HG02763 (cell line): ENCODE data around the gene PHOX2A.

ENCODE experiments used
- ATAC-seq: cut with Tn5 transposase; IDR thresholded peaks from one replicate; pipeline ENCODE4 v1.9.1; 2021; ENCODE audit warnings: mild to moderate bottlenecking, moderate library complexity; ENCODE audit not compliant: unreplicated experiment

The PHOX2A gene

DNA sequence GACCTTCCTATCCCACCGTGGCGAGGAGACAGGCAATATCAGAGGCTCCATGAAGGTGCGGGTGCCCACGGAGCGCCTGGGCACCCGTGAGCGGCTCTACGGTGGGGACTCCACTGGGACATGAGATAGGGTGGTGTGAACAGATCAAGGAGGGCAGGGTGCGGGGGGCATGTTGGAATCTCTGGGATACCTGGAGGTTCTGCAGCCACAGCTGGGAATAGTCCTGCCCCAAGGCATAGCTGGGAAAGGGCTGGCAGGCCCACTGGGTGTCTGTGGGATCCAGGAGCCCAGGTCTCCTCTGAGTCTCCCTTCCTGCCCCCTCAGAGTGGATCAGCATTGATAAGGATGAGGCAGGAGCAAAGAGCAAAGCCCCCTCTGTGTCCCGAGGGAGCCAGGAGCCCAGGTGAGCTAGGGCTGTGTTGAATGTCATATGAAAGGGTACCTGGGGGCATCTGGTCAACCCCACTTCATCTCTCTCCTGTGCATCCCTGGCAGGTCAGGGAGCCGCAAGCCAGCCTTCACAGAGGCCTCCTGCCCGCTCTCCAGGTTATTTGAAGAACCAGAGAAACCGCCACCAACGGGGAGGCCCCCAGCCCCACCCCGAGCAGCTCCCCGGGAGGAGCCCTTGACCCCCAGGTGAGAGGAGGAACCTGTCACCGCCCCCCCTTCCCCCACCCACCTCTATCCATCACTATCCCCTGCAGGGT lies 8.5 kb downstream of the PHOX2A start:
- no peak for ATAC-seq

DNA sequence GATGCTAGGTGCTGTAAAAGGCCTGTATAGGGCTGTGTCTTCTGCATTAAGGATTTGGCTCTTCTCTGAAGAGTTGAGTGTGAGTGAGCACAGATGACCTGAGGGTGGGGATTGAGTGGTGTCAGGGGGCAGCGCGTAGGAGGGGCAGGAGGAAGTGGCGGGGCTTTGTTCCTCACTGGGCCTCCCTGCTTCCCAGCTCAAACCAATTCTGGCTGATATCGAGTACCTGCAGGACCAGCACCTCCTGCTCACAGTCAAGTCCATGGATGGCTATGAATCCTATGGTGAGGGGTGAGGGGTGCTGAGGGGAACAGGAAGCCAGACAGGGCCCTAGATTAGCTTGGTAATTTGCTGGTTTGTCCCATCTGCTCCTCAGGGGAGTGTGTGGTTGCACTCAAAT lies 9.1 kb downstream of the PHOX2A start:
- no peak for ATAC-seq

DNA sequence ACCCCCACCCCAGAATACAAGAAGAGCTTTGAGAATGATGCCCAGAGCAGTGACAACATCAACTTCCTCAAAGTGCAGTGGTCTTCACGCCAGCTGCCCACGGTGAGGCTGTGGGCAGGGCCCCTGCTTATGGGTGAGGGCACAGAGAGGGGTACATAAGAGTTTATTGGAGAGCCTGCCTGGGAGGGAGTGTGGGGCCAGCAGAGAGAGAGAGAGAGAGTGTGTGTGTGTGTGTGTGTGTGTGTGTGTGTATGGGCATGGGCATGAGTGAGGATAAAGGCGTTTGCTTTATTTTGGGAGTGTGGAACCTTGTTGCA lies 9.5 kb downstream of the PHOX2A start:
- ATAC-seq, result no peak

DNA sequence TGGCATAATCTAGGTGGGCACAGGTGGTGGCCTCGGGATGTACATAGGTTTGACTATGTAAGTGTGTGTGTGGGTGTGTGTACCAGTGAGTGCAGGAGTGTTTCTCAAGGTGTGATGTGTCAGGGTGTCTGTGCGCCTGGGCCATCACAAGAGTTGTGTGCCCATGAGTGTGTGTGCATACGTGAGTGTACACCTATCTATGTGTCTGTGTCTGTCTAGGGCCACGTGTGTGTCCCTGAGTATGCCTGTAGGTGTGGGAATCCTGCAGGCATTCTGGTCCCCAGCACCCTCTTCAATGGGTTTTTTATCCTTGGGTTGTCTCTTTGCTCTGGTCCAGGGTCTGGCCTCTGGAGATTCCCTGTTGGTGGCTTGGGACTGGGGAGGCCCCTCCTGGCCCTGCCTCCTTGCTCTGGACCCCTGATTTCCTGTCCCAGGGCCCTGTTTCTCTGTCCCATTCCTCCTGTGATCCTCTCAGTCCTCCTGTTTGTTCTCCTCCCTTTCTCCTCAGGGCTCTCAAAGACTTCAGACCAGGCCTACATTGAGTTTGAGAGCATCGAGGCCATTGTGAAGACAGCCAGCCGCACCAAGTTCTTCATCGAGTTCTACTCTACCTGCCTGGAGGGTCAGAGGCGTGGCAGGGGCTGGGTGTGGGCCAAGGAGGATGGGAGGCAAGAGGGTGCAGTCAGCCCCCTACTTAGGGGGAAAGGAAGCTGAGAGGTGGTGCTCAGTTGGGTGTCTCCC lies 10.0 kb downstream of the PHOX2A start:
- ATAC-seq, result no peak

DNA sequence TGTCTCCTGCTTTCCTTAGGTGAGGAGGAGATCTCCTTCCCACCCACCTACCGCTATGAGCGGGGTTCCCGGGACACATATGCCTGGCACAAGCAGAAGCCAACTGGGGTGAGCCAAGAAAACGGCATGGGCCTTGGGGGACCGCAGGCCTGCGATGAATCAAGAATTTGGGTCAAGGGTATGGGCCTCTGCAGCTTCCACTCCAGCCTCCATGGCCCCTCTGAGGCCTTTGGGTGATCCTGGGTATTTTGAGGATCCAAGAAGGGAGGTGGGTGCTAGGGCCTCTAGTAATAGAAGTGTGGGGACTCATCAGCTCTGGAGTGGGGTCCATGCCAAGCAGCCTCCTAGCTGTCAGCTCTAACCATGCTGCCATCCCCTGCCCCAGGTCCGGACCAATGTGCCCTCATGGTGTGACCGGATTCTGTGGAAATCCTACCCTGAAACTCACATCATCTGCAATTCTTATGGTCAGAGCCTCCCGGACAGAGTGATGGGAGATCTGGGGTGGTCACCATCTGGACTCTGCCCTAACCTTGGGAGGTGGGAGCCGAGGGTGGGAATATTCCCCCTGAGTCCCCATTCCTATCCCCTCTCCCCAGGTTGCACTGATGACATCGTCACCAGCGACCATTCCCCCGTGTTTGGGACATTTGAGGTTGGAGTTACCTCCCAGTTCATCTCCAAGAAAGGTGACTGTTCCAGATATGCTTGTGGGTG lies 10.8 kb downstream of the PHOX2A start:
- ATAC-seq, result no peak

DNA sequence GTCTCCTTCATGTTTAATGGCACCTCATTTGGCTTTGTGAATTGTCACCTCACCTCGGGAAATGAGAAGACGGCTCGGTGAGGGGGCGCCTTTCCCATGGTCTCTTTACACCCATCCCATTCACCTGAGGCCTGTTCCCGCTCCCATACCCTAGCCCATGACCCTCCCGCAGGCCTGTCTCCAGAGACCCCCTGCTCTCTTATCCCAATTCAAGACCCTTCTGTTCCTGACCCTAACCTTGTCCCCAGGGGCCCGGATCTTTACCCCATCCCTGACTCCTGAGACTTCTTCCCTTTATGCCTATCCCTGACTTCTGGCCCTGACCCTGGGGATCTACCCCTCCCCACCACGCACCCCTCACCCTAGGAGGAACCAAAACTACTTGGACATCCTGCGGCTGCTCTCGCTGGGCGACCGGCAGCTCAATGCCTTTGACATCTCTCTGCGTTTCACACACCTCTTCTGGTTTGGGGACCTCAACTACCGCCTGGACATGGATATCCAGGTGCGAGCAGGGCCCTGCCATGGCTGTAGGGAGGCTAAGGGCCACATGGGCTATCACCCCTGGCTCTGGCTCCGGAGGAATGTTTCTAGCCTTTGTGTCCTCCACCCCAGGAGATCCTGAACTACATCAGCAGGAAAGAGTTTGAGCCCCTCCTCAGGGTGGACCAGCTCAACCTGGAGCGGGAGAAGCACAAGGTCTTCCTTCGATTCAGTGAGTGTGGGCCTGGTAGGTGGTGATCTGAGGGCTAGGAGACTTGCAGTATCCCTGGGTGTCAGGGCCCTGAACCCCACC lies 11.5 kb downstream of the PHOX2A start:
- no peak for ATAC-seq

DNA sequence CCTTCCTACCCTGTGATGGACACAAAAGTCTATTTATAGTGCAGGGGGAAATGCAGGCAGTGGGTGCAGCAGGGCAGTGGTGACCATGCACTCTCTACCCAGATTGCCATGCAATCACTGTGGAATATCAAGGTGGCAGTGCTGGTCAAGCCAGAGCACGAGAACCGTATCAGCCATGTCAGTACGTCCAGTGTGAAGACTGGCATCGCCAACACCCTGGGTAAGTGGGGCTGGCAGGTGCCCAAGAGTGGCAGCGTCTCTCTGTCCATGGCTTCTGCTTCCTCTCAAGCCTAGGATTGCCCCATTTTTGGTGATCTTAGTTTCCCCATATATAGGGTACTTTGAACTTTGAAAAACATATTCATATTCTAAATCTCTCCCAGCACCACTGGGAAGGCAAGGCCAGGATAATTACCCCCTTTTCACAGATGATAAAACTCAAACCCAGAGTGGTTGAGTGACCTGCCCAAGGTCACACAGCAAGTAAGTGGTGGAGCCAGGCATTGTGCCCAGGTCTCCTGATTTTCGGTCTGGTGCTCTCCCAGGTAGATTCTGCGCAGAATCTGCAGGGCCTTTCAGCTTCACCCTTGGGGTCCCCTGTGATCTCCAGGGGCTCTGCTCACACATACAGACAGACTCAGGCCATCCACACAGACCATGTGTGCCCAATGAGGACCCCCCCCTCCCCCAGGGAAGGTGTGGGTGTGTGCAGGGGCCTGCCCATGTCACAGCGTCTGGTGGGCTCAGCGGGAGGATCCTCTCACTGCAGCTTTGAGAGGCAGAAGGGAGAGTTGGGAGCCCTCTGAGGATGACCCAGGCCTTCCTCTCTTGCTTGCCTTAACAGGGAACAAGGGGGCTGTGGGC lies 12.3 kb downstream of the PHOX2A start:
- no peak for ATAC-seq

DNA sequence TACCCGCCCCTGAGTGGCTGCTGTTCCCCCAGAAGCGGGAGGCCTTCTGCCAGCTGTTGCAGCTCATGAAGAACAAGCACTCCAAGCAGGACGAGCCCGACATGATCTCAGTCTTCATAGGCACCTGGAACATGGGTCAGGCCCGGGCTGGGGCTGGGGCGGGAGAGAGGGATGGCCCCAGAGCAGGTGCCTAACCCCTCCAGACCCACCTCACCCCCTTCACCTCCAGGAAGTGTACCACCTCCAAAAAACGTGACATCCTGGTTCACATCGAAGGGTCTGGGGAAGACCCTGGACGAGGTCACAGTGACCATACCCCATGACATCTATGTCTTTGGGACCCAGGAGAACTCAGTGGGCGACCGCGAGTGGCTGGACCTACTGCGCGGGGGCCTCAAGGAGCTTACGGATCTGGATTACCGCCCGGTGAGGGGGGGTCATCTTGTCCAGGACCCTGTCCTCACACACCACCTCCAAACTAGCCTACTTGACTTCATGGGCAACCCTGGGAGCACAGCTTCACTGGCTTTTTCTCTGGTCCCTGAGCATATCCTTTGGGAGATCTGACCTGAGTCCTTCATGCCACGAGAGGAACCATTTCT lies 13.1 kb downstream of the PHOX2A start:
- no peak for ATAC-seq

DNA sequence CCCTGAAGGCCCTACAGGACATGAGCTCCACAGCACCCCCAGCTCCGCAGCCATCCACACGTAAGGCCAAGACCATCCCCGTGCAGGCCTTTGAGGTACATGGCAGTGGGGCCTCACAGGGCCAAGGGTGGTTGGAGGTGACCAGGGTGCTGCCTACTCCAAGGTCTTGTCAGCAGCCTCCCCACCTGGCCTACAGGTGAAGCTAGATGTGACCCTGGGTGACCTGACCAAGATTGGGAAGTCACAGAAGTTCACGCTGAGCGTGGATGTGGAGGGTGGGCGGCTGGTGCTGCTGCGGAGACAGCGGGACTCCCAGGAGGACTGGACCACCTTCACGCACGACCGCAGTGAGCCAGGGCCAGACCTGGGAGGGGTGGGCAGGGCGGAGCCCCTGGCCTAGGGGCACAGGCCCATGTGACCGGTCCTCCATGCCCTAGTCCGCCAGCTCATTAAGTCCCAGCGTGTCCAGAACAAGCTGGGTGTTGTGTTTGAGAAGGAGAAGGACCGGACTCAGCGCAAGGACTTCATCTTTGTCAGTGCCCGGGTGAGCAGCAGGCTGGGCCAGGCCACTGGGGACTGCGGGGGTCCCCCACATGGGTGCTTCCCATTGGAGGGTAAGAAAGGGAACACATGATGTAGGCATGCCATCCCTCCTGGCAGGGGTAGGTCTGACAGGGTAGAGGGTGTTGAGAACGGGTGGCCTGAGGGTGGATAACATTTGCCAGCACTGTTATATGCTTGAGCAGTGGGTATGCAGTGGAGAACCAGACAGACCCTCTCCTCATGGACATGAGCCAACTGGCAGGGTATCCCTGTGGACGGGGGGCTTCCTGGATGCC lies 13.8 kb downstream of the PHOX2A start:
- ATAC-seq, result no peak

DNA sequence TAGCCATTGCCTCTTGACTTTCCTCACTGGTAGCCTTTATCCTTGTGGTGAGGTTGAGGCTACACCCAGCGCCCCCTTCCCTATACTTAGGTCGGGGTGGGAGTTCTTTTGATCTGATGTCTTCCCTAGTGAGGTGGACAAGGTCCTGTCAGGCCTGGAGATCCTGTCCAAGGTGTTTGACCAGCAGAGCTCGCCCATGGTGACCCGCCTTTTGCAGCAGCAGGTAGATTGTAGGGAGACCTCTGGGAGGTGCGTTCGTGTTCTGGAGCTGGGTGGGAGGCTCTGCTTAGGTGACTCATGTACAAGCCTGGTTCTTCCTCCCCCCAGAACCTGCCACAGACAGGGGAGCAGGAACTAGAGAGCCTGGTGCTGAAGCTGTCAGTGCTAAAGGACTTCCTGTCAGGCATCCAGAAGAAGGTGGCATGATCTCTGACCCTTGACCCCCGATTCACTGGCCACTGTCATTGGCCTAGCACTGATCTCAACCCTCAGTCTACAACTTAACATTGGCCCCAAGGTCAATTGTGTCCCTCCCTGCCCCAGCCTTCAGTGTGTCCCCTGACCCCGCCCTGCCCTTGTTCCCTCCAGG lies 14.5 kb downstream of the PHOX2A start:
- no peak for ATAC-seq

DNA sequence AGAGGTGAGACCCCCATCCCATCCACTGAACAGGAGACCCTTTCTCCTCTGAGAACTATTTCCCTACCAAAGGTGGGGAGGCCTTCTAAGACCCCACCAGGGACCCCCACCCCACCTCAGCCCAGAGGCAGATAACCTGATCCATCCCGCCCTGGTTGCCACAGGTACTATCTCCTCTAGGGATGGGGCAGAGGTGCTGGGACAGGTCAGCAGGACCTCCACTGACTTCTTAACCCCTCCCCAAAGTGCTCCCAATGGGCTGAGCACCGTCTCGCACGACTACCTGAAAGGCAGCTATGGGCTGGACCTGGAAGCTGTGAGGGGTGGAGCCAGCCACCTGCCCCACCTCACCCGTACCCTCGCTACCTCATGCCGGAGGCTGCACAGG lies 15.1 kb downstream of the PHOX2A start:
- ATAC-seq, result no peak

DNA sequence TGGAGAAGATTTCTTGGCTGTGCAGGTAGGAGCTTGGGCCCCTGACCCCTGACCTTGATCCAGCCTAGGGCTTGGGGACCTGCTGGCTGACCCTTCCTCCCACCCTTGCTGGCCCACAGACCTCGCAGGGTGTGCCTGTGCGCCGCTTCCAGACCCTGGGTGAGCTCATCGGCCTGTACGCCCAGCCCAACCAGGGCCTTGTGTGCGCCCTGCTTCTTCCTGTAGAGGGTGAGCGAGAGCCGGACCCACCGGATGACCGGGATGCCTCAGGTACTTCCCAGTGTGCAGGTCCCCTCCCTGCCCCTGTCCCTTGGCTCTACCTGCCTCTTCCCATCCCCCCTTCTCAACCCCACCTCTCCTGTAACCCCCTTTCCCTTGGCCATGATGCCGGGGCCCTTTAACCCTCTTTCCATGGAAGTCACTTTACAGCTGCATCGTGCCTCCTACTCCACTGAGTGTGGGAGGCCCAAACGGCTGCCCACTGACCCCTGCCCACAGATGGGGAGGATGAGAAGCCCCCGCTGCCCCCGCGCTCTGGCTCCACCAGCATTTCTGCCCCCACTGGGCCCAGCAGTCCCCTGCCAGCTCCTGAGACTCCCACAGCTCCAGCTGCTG lies 15.6 kb downstream of the PHOX2A start:
- no peak for ATAC-seq

DNA sequence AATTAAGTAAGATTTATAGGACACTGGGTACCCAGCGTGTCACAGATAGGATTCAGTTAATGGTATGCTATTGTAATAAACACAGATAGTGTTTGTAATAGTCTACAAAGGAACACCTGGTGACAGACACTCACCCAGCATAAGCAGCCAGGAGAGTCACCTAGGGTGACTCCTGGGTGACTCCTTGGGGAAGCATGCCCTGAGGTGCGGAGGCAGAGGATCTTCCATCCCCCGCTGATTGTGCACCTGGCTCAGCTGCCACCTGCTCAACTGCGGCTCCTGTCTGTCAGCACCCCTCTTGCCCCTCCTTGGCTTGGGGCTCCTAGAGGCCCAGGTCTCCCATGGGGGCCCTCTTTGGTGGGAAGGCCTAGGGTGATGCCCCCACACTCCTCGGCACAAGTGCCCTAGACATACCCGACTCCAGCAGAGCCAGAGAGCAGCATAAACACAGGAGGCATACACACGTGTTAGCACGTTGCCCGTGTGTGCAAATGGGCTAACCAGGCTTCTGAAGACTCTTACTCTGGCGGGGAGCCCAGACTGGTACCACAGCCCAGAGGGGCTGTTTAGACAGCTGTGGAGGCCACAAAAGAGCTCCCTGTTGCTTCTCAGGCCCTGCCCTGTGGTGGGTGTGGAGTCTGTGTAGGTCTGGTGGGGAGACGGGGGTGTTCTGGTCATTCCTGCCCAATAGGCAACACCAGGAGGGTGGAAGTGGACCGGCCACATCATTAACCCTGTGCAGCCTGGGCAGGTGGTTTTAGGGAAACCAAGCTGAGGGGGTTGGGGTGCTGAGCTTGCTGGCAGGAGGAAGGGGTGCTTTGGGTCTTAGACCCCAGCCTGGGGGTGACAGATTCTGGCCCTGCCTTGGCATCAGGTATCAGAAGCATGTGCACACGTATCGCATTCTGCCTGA lies 16.4 kb downstream of the PHOX2A start:
- no peak for ATAC-seq

DNA sequence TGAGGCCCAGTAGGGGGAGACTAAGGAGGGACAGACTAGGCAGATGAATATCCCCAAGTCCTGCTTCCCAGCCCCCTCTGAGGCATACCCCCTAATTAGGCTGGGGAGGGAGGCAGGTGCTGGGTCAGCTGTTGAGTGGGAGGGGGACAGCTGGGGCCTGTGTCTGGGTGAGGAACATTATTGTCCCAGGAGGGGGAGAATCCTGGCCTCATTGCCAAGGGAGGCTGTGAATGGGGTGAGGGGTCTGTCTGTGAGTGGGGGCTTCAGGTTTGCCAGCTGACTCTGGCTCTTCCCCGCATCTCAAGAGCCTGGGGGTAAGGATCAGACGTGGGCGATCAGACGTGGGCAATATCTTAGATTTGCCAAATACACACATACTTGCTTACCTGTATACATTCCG lies 17.3 kb downstream of the PHOX2A start:
- ATAC-seq, result no peak

DNA sequence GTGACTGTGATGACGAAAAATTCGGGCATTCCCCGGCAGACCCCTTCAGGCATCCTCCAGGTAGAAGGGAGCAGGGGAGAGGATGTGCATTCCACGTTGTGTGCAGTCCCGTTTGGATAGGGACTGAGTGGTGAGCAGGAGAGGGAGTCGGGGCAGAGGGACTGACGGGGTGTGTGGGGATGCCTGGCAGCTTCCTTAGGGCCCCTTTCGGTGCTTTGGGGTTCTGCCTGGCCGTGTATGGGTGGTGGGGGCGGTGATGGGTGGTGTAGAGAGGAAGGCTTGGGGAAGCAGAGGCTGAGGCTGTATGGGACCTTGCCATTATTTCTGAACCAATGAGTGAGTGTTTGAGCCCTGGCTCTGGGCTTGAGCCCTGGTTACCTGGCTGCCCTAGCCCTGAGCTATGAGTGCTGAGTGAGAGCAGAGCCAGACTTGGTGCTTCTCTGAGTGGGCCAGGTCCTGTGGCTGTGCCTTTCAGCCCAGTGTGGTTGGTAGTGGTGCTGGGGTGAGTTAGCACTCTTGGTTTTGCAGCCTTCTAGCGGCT lies 18.5 kb downstream of the PHOX2A start:
- no peak for ATAC-seq

DNA sequence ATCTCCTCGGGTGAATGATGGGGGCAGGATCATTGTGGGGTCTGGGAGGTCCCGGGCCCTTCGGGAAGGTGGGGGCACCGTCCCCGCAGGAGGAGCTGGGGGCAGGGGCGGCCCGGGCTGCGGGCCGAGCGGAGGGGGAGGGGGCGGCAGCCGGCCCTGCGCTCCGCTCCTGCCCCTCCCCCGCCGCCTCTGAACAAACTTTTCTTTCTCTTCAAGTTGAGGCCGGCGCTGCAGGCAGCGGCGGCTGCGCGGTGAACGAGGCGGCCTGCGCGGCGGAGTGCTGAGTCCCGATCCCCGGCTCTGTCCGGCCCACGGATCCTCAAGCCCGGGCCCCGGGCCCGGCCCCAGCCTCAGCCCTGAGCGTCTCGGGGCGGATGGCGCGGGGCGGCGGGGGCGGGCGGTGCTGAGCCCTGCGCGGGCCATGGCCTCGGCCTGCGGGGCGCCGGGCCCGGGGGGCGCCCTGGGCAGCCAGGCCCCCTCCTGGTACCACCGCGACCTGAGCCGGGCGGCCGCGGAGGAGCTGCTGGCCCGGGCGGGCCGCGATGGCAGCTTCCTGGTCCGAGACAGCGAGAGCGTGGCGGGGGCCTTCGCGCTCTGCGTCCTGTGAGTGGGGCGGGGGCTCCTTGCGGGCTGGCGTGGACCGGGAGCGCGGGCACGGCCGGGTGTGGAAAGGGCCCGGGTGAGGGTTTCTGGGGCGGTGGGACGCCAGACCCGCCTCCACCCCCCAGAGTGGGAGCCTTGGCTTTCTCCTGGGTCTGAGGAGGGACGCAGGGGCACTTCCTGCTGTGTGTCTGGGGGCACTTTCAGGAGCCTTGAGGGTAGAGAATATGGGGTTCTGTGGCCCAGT lies 19.2 kb downstream of the PHOX2A start, which contains the start of gene INPPL1:
TSS of gene INPPL1 (plus strand) at position 204 of the 847 bp plus-strand sequence. CDS start at position 422, 218 bp downstream.
- no peak for ATAC-seq
